RKO (cell line): ENCODE results near the gene PRLR.
A peak's percentile ranks its signal among the peaks of the same experiment; 100 is the strongest.

Experiments used
- DNase-seq: peaks from one replicate; pipeline ENCODE4 v3.0.0-alpha.2; 2016; ENCODE audit warnings: low spot score

Gene PRLR

DNA sequence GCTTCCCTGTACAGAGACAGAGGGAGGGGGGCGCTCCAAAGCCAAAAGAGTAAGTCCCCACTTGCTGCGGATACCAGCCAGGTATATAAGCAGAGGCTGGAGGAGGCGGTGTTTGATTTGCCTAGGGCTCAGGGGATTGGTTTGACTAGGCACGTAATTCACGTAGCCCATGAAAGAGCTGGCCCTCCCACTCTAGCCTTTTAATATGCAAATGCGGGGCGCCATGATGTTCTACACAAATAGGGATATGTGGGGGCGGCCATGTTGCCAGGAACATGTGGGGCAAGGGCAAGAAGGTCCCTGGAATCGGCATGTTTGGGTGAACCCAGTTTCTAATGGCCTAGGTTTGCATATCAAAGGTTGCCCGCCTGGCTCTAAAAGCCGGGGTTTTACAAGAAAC, 3.3 kb upstream of the PRLR start:
- no peak for DNase-seq

DNA sequence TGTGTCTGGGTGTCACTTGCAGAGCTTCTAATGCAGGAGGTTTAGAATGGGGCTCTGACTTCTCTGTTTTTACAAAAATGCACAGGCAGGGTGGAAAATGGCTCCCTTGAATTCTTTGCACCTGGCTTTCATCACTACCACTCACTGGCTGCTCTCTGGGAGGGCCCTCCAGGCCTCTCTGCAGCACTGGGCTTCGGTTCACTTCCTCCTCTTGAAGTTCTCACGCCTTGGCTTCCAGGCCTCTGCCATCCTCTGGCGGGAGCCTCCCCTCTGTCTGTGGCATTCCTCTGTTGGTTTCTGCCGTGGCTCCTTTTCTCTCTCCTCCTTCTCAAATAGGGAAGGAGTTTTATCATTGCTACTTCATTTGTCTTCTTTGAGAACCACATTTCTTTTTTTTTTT, 2.8 kb upstream of the PRLR start:
- no peak for DNase-seq

DNA sequence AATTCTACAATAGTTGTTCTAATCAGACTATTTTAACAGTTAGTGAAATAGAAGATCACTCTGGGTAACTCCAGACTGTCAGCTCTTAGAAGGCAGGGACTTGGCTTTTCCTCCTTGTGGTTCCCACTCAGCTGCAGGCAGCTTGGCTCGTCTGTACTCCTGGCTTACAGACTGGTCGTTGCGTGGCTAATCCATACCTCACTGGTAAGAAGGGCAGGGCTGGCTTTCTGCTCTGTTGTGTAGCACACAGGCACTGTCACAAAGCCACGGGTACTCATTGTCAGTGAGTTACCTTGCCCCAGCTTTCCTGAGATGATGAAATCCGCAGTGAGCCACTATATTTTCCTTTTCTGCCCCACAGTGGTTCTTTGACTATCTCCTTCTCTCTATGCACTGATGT, 1.8 kb upstream of the PRLR start:
- DNase-seq: no peak

DNA sequence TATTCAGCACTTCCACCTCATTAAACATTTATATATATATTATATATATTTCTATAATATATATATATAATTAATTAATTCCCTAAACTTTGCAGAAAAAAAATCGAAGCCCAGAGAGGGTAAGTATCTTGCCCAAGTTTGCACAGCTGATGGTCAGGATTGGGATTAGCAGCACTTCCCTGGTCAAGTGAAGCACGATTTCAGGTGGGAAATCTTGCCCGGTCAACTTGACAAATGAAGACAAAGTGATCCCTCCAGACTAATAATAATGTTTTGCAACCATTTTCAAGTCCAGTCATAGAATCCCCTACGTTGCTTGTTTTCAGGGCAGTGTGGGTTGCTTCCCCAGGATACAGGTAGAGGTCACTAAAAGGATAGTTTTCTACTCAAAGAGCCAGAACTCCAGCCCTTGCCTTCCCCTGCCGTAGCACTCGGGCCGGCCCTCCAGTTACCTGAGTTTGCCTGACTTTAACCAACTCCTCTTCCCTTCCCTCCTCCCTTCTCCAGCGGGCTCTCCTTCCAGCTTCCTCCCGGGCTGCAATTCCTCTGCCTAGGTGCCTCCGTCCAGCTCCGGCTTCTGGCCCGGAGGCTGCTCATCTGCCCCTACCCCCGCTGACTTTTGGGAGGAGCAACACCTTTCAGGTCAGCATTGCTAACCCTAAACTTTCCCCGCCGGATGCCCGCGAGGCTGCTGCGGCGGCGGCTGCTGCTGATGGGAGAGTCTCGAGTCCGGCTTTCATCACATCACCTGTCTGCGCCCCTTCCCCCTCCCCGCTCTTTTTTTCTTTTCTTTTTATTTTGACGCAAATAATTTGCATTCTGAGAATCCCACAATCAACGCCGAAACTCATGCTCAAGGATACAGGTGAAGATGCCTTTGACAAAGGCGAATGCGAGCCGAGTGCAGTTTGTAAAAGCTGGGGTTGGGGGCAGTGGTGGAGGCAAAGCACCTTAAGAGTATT, 930 bp downstream of the PRLR start:
- no peak for DNase-seq

DNA sequence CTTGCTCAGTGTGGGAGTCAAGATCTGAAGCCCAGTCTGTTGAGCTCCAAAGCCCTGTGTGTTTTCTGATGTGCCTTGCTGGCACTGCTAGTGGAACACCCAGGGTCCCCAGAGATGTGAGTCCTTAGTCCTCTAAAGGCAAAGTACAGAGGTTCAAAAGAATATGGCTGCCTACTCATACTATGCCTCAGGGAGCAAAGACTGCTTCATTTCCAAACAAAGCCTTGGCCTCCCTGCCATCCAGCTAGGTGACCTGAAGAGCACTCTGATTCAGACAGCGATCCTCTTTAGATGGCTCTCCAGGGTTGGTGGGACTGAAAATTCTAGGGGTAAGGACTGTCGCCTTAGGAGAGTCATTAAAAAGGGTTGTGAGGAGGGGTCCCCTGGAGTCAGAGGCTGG, 2.0 kb downstream of the PRLR start:
- DNase-seq: no peak

DNA sequence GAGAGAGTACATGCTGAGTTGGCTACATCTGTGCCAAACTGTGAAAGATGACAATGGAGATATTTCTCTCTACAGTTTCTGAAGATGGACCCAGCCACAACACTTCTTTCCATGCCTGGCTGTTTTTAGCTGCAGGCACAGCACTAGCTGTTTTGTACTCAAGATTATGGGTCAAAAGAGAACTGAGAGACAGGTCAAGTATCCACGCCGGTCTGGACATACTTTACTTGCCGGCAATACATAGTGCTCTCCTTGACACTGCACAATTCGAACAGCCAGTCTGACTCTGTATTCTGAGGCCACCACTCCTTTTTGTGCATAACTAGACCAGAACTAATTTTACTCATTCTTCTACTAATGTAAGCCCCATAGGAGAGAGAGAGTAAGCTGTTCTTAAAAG, 2.6 kb downstream of the PRLR start:
- no peak for DNase-seq

DNA sequence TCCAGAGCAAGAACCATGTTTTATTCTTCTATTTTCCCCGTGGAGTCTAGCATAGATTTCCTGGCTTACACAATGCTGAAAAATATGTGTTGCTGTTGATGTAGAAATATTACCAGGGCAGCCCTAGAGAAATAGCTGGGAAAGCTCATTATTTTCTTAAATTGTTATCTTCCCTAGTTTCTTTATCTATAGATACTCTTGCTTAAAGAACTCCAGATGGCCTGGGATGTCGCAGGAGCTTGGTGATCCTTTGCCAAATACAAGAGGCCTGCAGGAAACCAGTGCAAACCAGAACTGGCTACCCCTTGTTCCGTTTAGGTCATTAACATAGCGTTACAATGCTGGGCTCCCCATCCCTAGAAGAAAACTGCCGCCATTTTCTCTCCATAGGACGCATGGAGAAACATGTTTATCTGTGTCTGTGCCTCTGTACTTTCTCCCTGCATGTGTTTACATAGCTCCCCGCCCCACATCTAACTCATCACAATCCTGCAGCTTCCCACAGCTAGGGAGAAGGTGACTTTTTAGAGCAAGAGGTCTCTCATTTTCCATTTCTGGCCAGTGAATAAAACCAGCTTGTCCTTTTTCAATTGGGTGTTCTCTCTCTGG, 6.4 kb downstream of the PRLR start:
- no peak for DNase-seq

DNA sequence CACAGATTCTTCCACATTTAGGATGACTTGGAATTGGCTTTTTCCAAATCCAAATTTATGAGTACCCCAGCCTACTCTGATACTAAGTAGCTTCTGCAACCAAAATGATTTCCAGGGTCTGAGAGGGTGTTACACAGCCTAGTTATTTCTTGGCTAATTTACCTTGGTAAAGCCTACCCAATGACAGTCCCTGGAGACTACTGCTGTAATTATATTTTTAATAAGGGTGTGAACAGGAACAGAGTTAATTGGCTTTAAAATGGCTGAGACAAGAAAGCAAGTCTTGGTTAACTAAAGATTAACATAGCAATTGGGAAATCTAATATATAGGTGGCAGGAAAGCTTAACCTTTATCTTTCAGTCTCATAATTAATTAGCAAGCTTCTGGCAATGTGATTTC, 9.3 kb downstream of the PRLR start:
- DNase-seq: no peak

DNA sequence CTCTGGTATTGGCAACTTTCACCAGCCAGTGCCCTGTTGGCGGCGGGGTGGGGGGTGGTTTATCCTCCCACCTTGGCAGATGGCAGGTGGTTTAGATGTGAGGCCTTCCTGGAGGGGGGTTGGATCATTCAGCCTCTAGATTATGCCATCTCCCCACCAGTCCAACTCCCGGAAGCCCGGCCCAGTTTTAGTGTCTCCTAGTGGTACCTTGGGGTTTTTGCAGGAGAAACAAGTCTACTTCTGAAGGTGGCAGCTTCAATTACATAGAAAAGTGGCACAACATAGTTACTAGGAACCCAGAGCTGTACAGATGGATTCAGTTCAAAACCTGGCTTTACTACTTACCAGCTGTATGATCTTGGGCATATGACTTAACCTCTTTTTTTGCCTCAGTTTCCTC, 11.3 kb downstream of the PRLR start:
- DNase-seq: no peak

DNA sequence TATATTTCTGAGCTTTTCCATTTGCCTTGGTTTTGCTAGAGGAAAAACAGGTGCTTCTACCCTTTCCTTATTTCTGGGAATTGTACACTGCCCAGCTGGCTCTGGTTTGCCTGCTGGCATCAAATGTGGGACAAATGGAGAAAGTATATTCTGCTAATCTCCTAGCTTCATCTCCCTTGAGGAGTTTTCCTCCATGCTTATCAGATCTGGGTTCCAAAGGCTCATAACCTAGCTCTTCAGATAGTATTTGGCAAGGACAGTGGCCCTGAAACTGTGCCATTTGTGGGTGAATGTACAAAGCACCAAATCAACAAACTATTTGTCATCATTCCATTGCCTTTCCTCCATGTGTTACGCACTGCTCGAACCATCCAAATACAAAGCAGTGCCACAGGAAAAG, 16.2 kb downstream of the PRLR start:
- DNase-seq: no peak

DNA sequence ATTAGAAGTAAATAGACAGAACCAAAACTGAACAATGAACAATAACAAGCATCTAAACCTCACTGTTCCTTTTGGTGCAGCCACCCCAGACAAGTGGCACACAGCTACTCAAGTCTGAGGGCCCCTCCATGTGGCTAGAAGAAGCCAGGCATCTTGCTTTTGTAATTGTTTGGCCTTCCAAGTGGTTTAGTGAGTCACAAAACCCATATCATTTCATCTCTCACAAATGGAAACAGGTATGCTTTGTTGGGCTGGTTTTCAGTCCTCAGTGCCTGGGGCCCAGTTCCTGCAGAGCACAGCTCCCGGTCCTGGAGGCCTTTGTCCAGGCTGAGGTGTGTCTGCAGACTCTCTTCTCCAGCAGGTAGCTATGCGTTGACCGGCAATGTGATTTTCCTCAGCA, 16.7 kb downstream of the PRLR start:
- DNase-seq: no peak

DNA sequence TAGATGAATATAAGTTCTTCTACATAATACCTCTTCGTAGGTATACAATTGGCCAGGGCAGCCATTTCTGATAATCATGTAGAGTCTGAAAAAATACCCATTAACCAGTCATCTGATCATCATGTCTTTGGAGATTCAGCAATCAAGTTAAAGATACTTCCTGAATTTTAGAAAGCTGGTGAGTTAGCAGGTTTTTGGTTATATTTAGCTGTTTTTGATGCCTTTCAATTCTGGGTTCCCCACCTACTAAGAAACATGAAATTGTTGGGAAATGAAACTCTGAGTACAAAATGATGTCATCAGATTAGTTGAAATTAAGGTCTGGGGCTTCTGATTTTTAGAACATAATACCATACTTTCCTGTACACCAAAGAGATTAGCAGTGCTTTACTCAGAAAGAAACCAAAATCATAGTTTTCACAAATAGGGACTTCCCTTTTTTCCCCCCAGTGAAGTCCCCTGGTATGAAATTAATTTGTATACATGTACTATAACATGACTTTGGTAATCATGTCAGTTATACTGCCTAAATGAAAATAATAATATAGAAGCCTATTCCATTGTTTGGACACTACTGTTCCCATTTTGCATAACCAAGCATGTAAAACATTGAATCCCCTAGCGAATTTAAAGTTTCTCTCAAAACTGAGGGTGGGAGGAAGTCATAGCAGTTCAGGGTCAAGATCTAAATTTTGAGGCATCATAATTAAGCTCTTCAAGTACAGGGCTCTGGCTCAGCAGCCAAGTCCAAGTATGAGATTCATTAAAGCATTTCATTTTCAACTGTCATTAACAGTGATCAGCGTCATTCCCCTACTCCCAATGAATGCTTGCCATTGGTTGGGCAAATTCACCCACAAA, 17.9 kb downstream of the PRLR start:
- DNase-seq: no peak

DNA sequence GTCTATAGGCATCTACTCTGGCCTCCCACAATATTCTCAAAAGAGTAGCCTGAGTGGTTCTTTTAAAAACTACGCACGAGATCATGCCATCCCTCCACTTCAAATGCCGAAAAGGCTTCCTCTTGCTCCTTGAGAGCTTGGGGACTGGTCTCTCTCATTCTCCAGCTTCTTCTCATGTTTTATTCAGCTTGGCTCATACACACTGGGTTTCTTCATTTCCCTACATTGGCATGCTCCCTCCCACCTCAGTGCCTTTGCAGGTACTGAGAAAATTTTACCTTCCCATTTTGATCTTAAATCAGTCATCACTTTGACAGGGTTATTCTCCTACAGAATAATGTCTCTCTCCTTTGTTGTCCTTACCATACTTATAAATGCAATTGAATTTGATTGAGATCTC, 20.4 kb downstream of the PRLR start:
- no peak for DNase-seq

DNA sequence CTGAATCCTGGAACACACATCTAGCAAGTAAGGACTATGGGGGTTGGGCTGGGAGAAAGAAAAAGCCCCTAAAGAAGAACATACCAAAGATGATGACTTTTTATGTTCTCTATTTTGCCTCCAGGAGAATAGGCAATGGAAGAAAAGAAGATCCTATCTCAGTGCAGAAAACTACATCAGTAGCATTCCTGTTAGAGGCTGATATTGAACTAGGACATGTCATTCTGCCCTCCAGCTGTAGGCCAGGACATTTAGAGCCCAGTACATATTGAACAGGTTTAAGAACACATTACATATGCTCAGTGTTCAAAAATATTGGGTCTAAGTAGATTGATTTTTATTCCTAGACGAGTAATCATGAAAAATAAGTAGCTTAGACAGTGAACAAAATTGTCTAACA, 24.7 kb downstream of the PRLR start:
- no peak for DNase-seq

DNA sequence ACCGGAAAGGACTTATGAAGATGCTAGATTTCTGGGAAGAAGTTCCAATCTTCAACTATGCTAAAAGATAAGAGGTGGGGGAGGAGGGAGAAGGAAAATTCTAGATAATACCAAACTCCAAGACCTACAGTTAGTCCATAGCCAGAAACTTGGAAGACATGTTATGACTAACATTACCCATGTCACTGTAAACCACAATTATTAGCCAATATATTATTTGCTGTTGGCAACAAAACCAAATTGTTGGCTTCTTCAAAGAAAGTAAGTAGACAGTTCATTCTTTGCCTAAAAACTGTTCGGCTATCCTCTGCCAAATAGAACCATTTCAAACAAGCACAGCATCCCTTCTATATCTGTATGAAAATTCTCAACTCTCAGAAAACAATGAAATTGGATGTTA, 25.1 kb downstream of the PRLR start:
- no peak for DNase-seq

DNA sequence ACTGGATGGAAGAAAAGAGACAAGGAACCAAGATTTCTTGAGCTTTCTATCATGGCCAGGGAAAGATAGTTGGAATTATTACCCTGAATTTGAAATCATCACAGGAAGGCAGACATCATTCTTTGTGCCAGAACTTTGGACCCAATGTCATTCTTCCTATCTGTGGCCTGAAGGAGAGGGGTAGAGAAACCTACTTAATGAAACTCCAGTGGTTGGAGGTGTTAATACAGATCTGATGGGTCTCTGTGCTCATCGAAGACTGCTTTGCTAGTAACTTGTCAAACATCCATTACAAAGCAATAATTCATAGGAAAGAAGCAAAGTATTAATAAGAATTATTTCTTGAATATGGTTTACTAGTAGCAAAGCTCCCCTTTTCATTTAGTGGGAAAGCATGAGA, 26.9 kb downstream of the PRLR start:
- no peak for DNase-seq

DNA sequence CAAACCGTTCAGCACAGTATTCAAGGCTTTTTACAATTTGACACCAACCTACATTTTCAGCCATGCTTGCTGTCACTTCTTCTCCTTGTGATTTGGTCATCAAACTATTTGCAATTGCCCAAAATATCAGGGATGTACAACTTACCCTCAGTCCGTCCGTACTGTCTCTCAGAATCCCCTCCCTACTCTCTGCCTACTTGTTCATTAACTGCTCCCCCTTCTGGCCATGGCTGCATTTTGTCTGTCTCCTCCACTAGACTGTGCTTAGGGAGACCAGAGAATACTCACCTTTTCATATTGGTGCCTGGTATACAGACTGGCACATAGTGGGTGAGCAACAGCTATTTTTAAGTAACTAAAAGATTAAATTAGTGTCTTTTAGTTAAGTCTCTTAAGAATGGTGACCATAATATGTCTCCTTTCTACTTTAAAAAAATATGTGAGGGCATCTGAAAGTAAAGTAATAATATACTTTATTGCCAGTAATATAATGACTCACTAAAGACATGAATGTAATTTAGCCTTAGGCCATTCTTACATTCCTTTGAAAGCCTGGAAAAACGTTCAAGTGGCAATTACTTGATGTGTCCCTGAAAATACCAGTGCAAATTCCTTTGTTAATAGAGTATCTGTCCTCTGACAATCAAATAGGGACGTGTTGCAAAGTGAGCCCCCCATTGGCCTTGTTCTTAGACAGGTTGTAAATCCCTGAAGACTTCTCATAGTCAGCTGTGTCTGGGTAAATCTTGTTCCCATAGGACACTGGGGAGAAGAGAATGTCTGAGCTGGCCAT, 27.8 kb downstream of the PRLR start:
- peak; percentile 19 for DNase-seq

DNA sequence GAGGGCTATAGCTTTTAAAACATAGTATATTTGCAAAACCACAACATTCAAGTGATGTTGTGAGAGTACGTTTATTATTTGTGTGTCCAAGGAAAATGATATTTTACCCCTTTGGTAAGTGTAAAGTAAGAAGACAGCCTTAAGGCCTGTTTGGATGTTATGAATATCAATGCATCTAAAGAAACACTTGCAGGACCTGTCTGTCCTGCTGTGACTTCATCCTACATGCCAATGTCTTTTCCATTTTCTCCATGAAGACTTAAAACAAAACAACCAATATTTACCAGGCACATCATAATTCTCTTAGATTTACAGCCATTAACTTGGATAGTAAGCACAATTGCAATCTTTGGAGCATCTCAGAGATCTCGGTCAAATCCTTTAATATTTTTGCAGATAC, 29.0 kb downstream of the PRLR start:
- DNase-seq: no peak

DNA sequence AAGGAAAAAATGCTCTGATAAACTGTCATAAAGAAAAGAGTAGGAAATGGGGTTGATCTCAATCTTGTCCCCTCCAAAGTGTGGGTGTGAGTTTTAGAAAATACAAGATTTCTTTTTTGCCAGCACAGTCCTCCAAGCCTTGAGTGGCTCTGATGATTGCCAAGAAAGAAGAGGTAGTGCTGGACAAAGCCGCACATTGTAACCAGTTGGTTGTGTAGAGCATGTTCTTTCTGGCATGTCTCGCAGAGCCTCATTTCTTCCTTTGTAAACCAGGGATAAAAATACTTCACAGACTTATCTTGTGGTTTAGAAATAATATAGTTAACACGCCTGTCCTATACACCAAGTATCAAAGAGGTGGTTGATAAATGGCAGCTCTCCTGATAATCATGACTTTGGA, 30.4 kb downstream of the PRLR start:
- DNase-seq: no peak

DNA sequence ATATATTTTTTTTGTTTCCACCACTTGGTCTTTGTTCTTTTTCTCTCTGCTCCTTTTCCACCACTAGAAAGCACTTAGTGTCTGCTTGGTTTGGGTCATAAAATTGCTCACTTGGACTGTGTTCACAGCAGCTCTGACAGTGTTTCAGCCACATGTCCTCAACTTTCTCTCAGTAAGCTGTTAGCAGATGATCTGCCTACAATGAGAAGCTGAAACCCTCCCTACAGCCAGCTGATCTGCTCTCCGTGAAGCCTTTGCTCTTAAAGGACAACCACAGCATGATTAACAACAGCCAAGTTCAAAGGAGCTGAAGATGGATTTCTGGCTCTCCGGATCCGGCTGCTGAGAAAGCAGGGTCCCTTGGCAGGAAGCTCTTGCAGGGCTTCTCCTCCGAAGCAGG, 31.6 kb downstream of the PRLR start:
- DNase-seq: no peak

DNA sequence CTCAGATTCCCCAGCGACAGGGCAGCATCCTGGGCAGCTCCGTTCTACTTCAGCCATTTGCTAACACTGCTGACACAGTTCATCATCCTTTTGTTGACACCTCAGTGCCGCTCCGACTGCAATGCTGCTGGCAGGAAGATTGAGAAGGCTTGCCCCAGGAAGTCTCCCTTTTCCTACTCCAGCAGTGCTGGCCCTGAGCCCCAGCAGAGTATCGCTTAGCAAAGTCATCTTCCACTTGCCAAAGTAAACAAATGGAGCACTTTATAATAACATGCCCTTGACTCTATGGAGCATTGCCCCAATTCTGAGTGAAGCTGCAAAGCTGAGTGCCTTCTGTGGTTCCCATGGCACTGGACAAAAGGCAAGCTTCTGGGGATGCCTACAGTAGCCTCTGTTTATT, 32.2 kb downstream of the PRLR start:
- DNase-seq: no peak

DNA sequence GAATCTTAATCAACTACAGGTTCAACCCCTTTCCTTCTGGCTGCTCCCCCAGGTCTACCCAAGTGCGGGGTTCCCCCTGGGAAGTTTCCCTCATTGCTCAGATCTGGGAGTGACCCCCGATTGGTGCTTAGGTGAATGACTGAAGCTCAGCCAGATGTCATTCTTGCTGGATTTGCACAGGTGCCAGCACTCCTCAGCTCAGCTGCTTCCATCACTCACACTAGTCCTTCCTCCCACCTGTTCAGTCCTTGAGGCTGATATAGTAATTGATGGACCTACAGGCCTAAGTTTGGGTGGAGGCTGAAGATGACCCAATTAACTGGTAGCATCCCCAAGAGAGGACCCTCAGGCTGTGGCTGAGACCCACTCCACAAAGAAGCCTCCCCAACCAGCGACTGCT, 32.9 kb downstream of the PRLR start:
- DNase-seq: no peak
